ENCODE measurements around the gene NOTCH4.

NOTCH4 gene

GRCh38 chr6:32179766-32180405 is 44.0 kb downstream of the NOTCH4 start:
- no peak for DNase-seq

DNA sequence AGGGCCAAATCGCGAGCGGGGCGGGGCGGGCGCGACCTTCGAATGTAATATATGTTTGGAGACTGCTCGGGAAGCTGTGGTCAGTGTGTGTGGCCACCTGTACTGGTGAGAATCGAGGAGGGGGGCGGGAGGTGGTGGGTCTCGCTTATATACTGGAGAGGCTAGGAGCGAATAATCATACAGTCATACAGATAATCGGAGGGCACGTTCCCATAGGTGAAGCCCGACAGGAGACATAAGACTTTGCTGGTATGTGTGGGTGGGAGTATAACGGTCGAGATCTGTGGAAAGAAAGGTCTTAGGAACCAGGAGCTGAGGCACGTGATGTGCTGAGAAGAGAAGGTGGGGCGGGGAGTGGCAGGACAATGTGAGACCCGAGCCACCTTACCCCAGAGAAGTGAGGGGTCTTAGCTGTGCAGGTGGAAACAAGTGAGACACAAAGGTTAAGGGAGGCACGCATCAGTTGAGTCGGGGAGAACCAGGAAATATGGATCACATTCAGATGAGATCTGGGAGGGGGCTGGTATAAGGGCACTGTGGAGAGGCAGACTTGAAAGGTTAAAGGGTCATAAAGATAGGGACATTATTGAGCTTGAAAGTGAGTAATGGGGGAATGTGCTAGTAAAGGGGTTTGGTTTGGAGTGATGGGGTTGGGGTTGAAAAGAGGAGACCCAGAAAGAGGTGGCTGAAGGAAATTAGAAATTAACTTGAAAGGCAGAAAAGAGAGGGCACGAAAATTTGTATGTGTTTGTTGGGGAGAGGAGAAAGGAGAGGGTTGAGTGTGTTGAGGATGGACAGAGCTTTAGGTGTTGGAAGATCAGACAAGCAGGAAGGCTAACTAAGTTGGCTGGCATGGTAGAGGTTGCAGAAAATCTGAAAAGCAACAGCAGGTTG is 45.1 kb downstream of the NOTCH4 start:
- peak in 1 of 2 experiments; percentile 23 for DNase-seq

- peak; percentile 100 for DNase-seq
These were observed 45.9 kb downstream of the NOTCH4 start, which contains the start of gene RNF5 for GRCh38 chr6:32177788-32178546. TSS of gene RNF5 (plus strand) at chr6:32178405. CDS start at chr6:32178512, 107 bp downstream.

GRCh38 chr6:32177183-32177787 is 46.6 kb downstream of the NOTCH4 start:
- peak; percentile 65 to 77 for DNase-seq

- DNase-seq: peak in 1 of 2 experiments; percentile 54
These were observed 47.2 kb downstream of the NOTCH4 start for GRCh38 chr6:32176476-32177182.

- DNase-seq: peak; percentile 95 to 96
These were observed 48.0 kb downstream of the NOTCH4 start, which contains the start of gene AGPAT1 for GRCh38 chr6:32175711-32176475. TSS of gene AGPAT1 (minus strand) at chr6:32176084. CDS start at chr6:32171496, 4,588 bp downstream.

DNA sequence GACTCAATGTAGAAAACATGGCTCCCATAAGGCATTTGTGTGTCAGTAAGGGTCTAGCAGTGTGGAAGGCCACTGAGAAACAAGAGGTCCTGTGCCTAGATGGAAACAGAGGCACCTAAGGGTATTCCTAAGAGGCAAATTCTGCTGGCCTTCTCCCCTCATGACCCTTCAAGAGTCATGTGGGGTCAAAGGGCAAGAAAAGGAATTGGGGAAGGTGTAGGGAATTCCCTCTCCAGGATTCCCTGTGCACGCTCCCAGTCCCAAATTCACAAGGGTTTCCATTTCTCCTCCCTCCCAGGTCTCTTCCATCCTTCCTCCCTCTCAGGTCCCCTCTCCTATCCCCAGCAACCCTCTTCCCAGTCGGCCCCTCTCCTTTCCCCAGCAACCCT is 48.6 kb downstream of the NOTCH4 start:
- DNase-seq: no peak

DNA sequence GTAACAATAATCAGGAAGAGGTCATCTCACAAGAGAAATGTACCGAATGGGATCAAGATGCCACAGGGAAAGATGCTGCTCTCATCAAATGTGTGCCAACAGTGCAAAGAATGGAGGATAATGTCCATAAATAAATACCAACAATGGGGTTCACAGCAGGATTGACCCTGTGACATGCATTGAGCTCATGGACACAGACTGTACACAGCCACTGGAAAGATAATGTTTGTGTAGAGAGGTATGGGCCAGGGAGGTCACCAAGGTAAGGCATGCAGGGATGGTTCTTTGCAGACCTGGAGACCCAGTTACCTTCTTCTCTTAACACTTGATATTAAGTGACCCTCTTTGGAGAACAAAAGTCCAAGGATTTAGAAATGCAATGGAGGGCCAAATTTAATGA is 49.5 kb downstream of the NOTCH4 start:
- no peak for DNase-seq

- no peak for DNase-seq
These were observed 50.7 kb downstream of the NOTCH4 start for GRCh38 chr6:32173051-32173727.

- DNase-seq: no peak
These were observed 52.6 kb downstream of the NOTCH4 start for GRCh38 chr6:32171234-32171633.

GRCh38 chr6:32170294-32170693 is 53.6 kb downstream of the NOTCH4 start:
- no peak for DNase-seq

DNA sequence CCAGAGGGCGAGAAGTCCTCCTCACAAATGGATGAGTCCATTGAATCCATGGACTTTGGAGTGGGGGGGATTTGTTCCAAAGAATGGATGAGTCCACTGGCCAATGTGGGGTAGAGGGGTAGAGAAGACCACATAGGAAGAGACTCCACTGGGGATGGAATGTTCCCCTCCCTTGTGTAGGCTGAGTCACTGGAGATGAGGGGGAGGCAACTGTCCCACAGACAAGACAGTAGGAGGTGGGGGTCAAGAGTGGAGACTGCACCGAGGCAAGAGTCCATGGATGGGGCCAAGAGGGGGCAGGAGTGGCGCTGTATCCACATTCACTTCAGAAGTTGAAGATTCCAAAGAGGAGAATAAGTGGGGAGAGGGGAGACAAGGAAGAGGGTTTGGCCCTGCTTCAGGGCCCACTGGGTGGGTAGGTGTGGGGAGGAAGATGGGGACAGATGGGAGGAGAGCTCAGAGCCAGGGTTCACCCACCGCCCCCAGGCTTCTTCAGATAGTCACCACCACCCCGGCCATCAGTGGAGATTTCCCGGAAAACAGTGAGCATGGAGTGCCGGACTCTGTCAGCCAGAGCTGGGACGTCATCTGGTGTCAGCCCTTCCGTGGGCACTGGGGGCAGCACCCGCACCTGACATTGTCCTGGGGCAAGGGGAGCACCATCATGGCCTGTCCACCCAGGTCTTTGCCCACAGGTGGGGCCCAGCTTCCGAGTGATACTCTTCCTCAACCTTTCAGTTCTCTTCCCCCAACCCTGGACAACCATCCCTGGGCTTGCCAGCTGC is 54.9 kb downstream of the NOTCH4 start:
- DNase-seq: no peak

GRCh38 chr6:32168350-32168749 is 55.5 kb downstream of the NOTCH4 start:
- no peak for DNase-seq

DNA sequence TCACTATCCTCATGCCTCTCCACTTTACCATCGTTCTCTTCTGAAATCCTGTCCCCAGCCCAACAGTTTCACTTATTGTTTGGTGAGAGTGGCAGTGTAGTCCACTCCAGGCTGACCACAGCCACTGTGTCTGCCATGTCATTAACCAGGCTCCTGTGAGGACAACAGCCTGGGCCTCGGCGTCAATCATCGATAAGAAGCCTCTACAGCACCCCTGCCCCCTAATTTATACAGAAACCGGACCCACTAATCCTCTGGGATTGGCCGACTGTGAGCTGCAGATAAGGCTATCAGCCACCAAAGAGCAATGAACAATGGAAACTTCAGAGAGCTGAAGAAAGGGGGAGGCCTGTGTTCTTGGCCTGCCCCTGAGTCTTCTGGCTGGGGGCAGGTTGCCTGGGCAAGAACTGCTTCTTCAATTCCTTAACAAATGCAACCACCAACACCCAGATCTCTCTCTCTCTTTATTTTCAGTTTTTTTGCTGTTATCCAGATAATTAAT is 56.1 kb downstream of the NOTCH4 start:
- DNase-seq: no peak

- DNase-seq: no peak
These were observed 56.6 kb downstream of the NOTCH4 start for GRCh38 chr6:32167154-32167760.

DNA sequence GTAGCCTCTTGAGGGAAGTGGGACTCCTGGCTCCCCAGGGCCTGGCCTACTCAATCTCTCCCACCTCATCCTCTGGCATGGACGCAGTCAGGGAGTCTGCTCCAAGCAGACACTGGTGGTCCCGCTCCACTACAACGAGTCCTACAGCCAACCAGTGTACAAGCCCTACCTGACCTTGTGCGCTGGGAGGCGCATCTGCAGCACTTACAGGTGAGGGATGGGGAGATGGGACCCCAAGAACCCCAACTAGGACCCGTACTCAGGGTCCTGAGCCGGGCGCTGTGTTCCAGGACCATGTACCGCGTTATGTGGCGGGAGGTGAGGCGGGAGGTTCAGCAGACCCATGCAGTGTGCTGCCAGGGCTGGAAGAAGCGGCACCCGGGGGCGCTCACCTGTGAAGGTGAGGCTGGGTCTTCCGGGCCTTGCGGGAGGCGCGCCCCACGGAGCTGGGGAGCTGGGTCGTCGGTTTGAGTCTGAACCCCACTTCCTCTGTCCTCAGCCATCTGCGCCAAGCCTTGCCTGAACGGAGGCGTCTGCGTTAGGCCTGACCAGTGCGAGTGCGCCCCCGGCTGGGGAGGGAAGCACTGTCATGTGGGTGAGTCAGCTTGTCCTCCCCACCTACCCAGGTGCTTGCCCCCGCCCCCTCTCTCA is 57.3 kb downstream of the NOTCH4 start:
- DNase-seq: no peak

DNA sequence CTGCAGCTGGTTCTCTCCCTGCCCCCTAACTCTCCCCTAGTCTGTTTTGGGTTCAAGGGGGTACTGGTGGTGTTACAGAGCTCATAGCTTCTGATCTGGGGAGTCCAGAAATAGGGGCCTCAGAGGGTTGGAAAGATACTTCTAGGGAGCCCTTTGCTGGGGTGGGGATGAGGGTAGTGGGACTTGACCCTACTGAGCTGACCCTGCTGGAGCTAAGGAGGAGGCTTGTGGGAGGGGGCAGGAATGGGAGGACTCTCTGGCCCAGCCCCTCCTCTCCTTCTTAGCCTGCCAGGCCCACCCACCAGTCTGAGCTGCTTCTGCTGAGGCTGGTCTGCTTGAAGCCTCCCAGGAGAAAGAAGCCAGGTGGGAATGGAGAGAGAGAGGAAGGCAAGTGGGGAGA is 59.6 kb downstream of the NOTCH4 start, which contains the start of gene EGFL8:
Gene EGFL8 (plus strand): TSS at position 301 of the 400 bp plus-strand sequence. CDS start 1,571 bp downstream, outside the sequence.
- DNase-seq: no peak

GRCh38 chr6:32163559-32164258 is 60.2 kb downstream of the NOTCH4 start:
- no peak for DNase-seq
